ENCODE data around the gene TRPM2. TPM values are rescaled to one million over a fixed set of nuclear protein-coding genes. Genes with fewer than 3 reads are reported as not detected.

TRPM2 gene
- total and polyA plus RNA-seq, 2 of the 13 experiments (the other 11 are each of a cell fraction or from before 2014, with no cell fraction given) = 0.07 to 0.20 TPM

- intact Hi-C loops (cut with micrococcal nuclease; ENCODE audit: unreplicated experiment) = loop anchor here (10.0 kb wide), 1 partner anchor 69 kb away; no protein-coding TSS in a partner anchor
- BruUV-seq (replicated peaks) = no TSS peak
- CTCF ChIA-PET (ENCODE audit: low intra/inter-chr PET ratio, low total read pairs) = no interaction called here
- TF ChIP-seq SNRNP70 (IDR thresholded peaks at IDR 0.05; ENCODE audit: low read depth, low read length) (no peak), ZNF775 (CRISPR knock-in tag; IDR thresholded peaks at IDR 0.05; ENCODE audit: borderline replicate concordance) (no peak), ZNF432 (CRISPR knock-in tag; IDR thresholded peaks at IDR 0.05; ENCODE audit: borderline replicate concordance) (no peak), KLF9 (CRISPR knock-in tag; IDR thresholded peaks at IDR 0.05; ENCODE audit: low read depth) (no peak), SIX4 (CRISPR knock-in tag; IDR thresholded peaks at IDR 0.05) (no peak), NFATC3 (CRISPR knock-in tag; IDR thresholded peaks at IDR 0.05) (no peak), TFDP1 (CRISPR knock-in tag; IDR thresholded peaks at IDR 0.05; ENCODE audit: borderline replicate concordance) (no peak), SNAI1 (CRISPR knock-in tag; IDR thresholded peaks at IDR 0.05; ENCODE audit: borderline replicate concordance) (no peak)
- TF ChIP-seq, protein P1, sequence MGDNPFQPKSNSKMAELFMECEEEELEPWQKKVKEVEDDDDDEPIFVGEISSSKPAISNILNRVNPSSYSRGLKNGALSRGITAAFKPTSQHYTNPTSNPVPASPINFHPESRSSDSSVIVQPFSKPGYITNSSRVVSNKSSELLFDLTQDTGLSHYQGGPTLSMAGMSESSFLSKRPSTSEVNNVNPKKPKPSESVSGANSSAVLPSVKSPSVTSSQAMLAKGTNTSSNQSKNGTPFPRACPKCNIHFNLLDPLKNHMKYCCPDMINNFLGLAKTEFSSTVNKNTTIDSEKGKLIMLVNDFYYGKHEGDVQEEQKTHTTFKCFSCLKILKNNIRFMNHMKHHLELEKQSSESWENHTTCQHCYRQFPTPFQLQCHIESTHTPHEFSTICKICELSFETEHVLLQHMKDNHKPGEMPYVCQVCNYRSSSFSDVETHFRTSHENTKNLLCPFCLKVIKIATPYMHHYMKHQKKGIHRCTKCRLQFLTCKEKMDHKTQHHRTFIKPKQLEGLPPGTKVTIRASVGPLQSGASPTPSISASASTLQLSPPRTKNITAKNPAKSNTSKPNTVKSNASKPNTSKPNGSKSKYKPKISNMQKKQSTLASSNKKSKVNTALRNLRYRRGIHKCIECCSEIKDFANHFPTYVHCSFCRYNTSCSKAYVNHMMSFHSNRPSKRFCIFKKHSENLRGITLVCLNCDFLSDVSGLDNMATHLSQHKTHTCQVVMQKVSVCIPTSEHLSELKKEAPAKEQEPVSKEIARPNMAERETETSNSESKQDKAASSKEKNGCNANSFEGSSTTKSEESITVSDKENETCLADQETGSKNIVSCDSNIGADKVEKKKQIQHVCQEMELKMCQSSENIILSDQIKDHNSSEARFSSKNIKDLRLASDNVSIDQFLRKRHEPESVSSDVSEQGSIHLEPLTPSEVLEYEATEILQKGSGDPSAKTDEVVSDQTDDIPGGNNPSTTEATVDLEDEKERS (CRISPR knock-in tag; IDR thresholded peaks at IDR 0.05) = no peak
- TF ChIP-seq, protein P2, sequence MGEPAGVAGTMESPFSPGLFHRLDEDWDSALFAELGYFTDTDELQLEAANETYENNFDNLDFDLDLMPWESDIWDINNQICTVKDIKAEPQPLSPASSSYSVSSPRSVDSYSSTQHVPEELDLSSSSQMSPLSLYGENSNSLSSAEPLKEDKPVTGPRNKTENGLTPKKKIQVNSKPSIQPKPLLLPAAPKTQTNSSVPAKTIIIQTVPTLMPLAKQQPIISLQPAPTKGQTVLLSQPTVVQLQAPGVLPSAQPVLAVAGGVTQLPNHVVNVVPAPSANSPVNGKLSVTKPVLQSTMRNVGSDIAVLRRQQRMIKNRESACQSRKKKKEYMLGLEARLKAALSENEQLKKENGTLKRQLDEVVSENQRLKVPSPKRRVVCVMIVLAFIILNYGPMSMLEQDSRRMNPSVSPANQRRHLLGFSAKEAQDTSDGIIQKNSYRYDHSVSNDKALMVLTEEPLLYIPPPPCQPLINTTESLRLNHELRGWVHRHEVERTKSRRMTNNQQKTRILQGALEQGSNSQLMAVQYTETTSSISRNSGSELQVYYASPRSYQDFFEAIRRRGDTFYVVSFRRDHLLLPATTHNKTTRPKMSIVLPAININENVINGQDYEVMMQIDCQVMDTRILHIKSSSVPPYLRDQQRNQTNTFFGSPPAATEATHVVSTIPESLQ (CRISPR knock-in tag; conservative IDR thresholded peaks at IDR 0.05) = no peak
- TF ChIP-seq, protein P3, sequence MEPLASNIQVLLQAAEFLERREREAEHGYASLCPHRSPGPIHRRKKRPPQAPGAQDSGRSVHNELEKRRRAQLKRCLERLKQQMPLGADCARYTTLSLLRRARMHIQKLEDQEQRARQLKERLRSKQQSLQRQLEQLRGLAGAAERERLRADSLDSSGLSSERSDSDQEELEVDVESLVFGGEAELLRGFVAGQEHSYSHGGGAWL (CRISPR knock-in tag; IDR thresholded peaks at IDR 0.05) = no peak
- TF ChIP-seq, protein P4, sequence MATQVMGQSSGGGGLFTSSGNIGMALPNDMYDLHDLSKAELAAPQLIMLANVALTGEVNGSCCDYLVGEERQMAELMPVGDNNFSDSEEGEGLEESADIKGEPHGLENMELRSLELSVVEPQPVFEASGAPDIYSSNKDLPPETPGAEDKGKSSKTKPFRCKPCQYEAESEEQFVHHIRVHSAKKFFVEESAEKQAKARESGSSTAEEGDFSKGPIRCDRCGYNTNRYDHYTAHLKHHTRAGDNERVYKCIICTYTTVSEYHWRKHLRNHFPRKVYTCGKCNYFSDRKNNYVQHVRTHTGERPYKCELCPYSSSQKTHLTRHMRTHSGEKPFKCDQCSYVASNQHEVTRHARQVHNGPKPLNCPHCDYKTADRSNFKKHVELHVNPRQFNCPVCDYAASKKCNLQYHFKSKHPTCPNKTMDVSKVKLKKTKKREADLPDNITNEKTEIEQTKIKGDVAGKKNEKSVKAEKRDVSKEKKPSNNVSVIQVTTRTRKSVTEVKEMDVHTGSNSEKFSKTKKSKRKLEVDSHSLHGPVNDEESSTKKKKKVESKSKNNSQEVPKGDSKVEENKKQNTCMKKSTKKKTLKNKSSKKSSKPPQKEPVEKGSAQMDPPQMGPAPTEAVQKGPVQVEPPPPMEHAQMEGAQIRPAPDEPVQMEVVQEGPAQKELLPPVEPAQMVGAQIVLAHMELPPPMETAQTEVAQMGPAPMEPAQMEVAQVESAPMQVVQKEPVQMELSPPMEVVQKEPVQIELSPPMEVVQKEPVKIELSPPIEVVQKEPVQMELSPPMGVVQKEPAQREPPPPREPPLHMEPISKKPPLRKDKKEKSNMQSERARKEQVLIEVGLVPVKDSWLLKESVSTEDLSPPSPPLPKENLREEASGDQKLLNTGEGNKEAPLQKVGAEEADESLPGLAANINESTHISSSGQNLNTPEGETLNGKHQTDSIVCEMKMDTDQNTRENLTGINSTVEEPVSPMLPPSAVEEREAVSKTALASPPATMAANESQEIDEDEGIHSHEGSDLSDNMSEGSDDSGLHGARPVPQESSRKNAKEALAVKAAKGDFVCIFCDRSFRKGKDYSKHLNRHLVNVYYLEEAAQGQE (IDR thresholded peaks at IDR 0.05; ENCODE audit: borderline replicate concordance in 1 of 2, low read depth in 1 of 2, low read length in 2 of 2) = no peak
Observed at GRCh38 chr21:44433791-44434567, 80.6 kb downstream of the TRPM2 start.

More at GRCh38 chr21:44433791-44434567, 80.6 kb downstream of the TRPM2 start:
- ATAC-seq = no peak
- Histone ChIP-seq H3K4me1 (ENCODE audit: insufficient read depth, low read length) (peaks cover 11% of the 10 kb centered on the region), H2AFZ (ENCODE audit: low read length) (no peak overlapping the region), H3K4me2 (ENCODE audit: low read depth, low read length) (no peak overlapping the region), H3K27ac (ENCODE audit: extremely low read length, insufficient read depth, low read length) (no peak overlapping the region), H4K20me1 (ENCODE audit: insufficient read depth, low read length) (no peaks in the 10 kb centered on the region), H3K27me3 (ENCODE audit: control insufficient read depth in 1 of 2, insufficient read depth in 2 of 2, low read length in 2 of 2) (peaks cover 4 to 31% of the 10 kb centered on the region in 2 experiments; a peak in 4 of 5 replicates), H3K9me3 (ENCODE audit: low read length) (peaks cover 6% of the 10 kb centered on the region; the same call in 1 of the 2 replicates), H3K4me3 (replicated peaks in 1 of 3; ENCODE audit: insufficient read depth in 1 of 3, low read depth in 2 of 3, low read length in 3 of 3) (no peak overlapping the region), H3K79me2 (ENCODE audit: insufficient read depth, low read length) (no peaks in the 10 kb centered on the region), H3K36me3 (replicated peaks in 1 of 2; ENCODE audit: control insufficient read depth in 1 of 2, insufficient read depth in 2 of 2, low read length in 2 of 2) (no peaks in the 10 kb centered on the region), H3K9ac (ENCODE audit: insufficient read depth, low read depth, low read length) (no peak overlapping the region)
- in situ Hi-C loops (cut with HindIII; ENCODE audit: extremely low pct_ligation_motif_present, low pct_unique_long_range_greater_than_20kb) = no loop called here
- WGBS (ENCODE audit: low lambda C conversion rate) = 73% methylated on average over 30 of the region's 39 CpGs
- DNase-seq (ENCODE audit: low spot score) = no peak
- no peak for FAIRE-seq
- POLR2A ChIA-PET = no interaction called here

All from HepG2 (cell line).